Cerebellar nuclear complex (tissue), 1 donor: ENCODE results near the gene AUNIP.

Source experiments
- DNase-seq, 2 experiments: peaks; one replicate each; lab custom pipeline; 2025; lab: John Stamatoyannopoulos, UW

The AUNIP gene, protein sequence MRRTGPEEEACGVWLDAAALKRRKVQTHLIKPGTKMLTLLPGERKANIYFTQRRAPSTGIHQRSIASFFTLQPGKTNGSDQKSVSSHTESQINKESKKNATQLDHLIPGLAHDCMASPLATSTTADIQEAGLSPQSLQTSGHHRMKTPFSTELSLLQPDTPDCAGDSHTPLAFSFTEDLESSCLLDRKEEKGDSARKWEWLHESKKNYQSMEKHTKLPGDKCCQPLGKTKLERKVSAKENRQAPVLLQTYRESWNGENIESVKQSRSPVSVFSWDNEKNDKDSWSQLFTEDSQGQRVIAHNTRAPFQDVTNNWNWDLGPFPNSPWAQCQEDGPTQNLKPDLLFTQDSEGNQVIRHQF

DNA sequence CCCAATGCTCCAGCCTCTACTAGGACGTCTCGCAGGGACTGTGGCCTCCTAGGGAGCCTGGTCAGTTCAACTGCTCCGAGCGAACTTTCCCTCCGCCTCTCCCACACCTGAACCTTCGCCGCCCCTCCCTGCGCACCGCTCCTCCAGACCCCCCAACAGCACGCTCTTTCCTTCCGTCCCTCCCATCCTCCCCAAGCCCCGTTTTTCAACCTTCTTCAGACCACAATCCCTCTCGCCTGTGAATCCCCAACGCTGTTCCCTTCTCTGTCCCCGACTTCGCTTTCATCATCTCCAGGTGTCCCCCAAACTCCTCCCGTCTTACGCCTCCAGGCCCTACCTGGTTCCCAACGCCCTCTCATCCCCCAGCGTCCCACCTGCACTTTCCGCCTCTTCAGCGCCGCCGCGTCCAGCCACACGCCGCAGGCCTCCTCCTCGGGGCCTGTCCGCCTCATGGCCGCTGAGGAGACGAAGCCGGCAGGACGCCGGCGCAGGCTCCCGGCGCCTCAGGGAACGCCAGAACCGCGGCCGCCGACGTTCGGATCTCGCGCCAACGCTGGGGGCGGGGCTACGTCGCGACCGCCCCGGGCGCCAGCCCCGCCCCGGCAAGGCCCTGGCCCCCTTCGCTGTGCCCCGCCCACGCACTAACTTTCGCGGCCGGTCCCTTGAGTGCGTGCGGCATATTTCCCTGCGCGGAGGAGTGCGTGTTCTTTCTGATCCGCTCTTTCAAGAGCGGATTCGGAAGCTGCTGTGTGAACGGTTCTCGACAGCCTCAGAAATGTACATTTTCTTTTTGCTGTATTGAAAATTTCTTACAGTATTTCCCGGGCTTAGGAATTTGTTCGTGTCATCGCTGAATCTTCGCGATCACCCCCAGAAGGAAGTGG, at the start of gene AUNIP:
TSS of gene AUNIP (minus strand) at position 552 of the 884 bp plus-strand sequence. CDS start at position 452, 100 bp downstream.
- DNase-seq = no peak

GRCh38 chr1:25909040-25909439, 49.8 kb upstream of the AUNIP start:
- DNase-seq = no peak

- DNase-seq = no peak
Observed at GRCh38 chr1:25908161-25908560, 48.9 kb upstream of the AUNIP start.

- no peak for DNase-seq
Observed at GRCh38 chr1:25907601-25908000, 48.3 kb upstream of the AUNIP start.

DNA sequence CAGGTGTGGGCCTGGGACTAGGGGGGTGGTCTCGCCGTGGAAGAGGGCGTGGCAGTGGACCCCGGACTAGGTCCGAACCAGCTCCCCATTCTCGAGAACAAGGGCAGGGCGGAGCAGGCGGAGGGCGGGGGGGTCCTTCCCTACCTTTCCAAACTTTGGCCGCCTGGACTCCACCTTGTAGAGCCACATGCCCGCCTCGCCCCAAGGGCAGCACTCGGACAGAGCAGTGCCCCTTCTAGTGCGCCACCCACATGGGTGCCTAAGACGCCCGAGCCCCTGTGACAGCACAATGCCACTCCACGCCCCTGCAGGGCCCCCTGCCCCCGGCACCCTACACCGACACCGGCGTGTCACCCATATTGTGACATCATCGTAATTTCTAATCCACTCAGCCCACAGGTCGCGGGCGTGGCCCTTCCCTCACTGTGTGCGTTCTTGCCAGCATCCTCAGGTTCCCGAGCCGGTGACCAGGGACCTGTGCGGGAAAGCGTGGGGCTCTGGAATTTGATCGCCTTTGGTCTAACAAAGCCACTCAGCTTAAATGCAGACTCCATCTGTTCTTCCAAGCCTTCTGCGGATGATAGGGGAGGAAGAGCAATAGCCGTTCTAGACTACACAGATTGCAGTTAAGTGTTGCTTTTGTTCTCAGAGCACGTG, 47.5 kb upstream of the AUNIP start:
- DNase-seq = peak in 1 of 2 experiments; percentile 67

- peak; percentile 49 to 84 for DNase-seq
Observed at GRCh38 chr1:25905680-25906643, 46.7 kb upstream of the AUNIP start, which contains the start of gene STMN1. TSS of gene STMN1 (minus strand) at chr1:25906419. CDS start at chr1:25904676, 1,743 bp downstream.

DNA sequence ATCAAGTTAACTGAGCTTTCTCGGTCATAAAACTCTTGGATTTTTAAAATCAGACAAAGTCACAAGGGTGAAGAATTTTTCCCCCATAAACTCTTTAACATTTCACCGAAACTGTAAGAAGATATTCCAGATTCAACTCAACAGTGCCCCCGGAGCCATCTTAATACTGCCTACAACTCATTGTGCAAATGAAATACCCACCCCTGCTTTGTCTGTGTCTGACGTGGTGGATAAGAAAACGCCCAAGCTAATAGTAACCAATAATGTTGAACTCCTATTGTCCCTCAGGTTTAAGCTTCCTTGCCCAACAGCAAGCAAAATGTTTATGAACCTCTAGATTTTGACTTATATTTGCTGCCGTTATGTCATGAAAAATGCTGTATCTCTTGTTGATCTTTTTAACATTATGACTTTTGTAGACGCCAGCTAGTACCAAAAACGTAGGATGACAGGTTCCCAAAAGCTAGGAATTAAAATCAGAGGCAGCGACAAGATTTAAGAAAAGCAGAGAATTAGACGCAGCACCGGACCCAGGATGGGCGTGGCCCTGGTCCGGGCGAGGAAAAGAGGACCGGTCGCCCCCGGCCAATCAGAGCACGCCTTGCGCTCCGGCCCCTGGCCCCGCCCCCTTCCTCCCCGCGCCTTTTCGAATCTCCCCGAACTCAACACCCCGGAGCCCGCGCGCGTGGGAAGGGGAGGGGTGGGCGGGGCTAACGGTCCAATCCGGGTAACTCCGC, 45.9 kb upstream of the AUNIP start:
- DNase-seq = peak; percentile 41 to 85

DNA sequence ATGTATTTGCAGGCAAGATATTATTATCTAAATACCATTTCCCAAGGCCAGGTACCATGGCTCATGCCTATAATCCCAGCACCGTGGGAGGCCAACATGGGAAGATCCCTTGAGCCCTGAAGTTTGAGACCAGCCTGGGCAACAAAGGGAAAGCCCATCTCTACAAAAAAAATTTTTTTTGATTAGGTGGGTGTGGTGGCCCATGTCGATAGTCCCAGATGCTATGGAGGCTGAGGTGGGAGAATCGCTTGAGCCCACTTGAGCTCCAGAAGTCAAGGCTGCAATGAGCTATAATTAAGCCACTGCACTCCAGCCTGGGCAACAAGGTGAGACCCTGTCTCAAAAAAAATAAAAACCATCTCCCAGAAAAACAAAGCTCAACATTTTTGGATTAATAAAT, 44.7 kb upstream of the AUNIP start:
- no peak for DNase-seq

- DNase-seq = no peak
Observed at GRCh38 chr1:25902462-25902861, 43.2 kb upstream of the AUNIP start.

DNA sequence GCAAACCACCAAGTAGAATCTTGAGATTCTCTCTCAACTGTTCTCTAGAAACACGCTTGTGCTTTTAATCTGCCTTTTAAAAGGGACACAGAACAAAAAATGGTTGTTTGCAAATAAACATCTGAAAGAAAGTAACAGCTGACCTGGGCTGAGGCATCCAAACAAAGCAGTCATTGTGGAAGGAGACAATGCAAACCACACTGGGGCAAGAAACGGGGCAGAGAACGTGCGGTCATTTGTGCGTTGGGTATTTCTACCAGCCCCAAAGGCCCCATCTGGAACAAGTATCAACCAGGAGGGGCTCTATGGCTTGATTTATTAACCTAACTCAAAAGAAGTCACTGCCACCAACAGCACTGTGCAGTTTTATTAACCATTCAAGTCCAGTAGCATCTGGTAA, 41.0 kb upstream of the AUNIP start:
- no peak for DNase-seq

- no peak for DNase-seq
Observed at GRCh38 chr1:25899792-25900191, 40.5 kb upstream of the AUNIP start.

GRCh38 chr1:25898223-25899015, 39.2 kb upstream of the AUNIP start:
- no peak for DNase-seq

GRCh38 chr1:25897754-25898153, 38.5 kb upstream of the AUNIP start:
- no peak for DNase-seq

- DNase-seq = no peak
Observed at GRCh38 chr1:25896266-25896665, 37.0 kb upstream of the AUNIP start.

DNA sequence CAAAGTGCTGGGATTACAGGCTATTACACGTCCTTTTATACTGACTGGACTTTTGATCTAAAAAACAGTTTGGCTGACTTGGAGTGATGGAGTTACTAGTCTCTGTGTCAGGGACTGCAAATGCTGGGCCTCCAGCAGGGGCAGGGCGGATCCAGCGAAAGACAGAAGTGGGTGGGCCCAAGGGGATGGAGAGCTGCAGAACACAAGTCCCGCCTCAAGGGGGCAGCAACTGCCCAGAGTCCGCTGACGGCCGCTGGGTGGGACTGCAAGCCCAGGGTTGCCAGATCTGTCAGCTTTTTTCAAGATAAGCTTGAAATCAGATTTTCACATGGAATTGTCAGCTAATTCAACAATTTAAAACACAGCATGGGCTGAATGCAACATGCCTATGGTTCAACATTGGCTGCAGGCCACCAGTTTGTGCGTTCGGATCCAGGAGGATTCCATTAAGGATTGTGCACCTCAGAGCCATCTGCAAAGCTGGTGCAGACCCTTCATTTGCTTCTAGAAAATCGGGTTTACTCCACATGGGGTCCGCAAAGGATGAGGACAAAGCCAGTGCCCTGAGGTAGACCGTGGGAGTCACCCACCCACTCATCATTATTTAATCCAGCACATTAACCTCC, 36.2 kb upstream of the AUNIP start:
- peak; percentile 64 to 91 for DNase-seq

GRCh38 chr1:25893116-25893515, 33.9 kb upstream of the AUNIP start:
- DNase-seq = no peak

DNA sequence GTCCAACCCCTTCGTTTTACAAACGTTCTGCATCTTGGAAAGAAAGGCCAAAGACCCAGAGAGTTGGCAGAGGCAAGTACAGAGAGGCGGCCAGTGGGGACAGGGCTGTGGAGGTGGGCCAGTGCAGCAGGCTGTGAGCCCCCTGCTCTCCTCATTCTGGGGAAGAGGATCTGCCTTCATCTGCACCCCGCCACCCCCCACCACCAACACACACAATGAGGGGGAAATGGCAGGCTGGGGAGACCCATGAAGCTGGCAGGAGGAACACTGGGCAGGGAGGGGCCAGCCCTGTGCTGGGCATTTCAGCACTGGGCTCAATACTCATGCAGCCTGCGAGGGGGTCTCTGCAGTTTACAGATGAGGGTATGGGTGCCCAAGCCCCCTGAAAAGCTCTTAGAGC, 32.3 kb upstream of the AUNIP start:
- no peak for DNase-seq

GRCh38 chr1:25890239-25891034, 31.2 kb upstream of the AUNIP start:
- no peak for DNase-seq
